Activated T-cell treated with anti-CD3 and anti-CD28 coated beads, Interleukin-2, amount 50 U/mL, for 48 hours (primary cell): Measurements from ENCODE around the gene TTC38.
"Not testable (repeated sequence)": the region's sequence is repeated elsewhere in the genome, so short reads cannot be mapped to it uniquely, and the experiment has no call there.

ENCODE experiments used
- DNase-seq, 2 experiments: peaks; one replicate each; pipeline ENCODE4 v3.0.0-alpha.2; 2020

The TTC38 gene

DNA sequence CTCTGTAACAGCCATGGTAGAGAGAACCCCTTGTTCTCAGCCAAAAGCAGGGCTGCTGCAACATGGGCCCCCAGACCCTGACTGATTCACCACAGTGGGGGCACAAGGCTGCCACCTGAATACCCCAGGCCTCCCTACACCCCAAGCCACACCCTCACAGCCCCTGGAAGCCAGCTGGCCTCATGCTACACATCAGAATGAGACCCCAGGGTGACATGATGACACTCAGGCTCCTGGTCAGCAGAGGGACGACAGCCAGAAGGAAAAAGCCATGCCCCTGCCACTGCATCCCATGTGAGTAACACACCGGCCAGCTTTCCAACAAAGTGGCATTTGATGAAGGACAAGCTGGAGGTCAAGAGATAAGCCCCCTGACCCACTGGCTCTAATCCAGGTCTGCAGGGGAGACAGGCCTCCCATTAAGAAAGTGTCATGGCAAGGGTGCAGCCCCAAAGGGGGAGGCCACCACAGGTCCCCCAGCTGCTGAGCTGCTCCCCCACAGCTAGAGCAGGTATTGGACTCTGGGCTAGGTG is 20.3 kb upstream of the TTC38 start:
- no peak for DNase-seq

DNA sequence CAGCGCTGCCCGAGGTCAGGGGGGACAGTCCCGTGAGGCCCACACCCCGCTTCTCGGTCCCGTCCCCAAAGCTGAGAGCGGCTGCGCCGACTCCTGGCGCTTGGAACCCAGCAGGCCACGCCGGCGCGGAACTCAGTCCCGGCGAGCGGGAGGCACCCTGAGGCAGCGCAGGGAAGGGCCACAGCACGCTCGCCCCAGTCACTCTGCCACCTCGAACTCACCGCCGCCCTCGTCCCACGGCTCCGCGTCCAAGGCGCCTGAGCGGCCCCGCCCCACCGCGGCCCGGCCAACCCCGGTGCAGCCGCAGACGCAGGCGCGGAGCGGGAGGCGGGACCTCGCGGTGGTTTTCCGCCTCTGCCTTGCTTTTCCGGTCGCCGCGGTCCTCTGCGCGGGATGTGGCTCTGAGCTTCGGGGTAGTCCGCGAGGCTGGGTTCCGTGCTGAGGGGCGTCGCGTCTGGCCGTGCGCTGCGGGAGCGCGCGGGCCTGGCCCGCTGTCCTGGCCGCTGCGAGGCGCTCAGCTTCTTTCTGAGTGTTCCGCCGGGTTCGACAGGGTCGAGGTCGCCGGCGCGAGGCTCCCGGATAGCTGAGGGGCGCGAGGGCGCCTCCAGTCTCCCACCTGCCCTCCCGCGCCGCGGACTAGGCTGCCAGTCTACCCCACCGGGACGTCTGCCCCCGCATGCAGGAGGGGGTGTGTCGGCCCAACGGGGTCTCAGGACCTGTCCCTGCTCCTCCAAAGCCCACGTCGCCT is 17.6 kb upstream of the TTC38 start, which contains the start of gene CDPF1:
Gene CDPF1 (minus strand): TSS at position 259 of the 748 bp plus-strand sequence. CDS start 2,009 bp downstream, outside the sequence.
- DNase-seq, result peak; percentile 93 to 96

DNA sequence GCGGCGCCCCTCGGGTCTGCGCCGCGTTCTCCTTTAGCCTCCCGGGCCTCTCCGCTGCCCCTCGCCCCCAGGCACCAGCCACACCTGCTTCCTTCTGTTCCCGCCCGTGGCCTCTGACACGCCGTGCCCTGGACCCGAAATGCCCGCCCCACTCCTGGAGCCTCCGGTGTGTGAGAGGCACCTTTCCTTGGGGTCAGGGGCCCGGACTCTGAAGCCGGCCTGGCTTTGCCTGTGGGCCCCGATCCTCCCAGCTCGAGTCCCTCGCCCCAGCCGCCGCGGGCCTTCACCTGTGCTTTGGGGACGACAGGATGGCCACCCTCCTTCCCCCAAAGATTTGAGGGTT is 17.1 kb upstream of the TTC38 start:
- peak in 1 of 2 experiments; percentile 46 for DNase-seq

DNA sequence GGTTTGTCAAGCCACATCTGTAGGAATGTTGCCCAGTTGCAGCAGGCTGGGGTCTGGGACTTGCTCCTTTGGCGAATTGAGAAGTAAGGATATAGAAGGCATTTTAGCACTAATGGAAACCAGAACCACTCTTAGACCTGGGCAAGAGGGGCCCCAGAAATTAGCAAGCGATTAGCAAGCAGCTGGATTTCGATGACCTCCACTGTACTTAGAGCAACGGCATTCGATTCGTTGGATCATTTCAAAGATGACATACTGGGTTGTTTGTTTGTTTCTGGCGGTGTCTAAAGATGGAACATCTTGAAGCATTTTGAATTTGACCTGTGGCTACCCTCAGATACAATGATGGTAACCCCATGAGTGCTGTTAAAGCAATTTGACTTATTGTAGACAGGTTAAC is 16.5 kb upstream of the TTC38 start:
- DNase-seq, result no peak

DNA sequence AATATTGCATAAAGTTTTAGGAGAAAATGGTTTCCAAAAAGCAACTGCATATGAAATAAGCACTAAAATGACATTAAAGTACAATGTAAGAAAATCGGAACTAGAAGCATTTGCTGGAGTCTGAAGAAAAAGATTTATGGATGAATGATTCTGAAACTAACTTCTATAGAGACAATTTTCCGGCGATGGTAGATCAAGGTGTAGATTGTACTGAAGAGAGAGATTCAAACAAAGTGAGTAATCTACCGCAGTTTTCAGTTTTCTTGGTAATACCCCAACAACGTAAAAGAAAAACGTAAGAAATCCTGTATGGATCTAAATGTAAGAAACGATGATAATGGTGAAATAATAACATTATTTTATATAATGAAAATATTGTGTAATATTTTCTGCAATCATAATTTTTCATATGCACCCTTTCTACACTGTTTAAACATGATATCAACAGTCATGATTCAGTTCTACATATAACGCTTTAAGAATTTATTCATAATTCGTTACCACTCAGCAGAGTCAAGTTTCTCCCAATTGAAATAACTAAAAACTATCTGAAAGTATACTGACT is 15.9 kb upstream of the TTC38 start:
- no peak for DNase-seq

DNA sequence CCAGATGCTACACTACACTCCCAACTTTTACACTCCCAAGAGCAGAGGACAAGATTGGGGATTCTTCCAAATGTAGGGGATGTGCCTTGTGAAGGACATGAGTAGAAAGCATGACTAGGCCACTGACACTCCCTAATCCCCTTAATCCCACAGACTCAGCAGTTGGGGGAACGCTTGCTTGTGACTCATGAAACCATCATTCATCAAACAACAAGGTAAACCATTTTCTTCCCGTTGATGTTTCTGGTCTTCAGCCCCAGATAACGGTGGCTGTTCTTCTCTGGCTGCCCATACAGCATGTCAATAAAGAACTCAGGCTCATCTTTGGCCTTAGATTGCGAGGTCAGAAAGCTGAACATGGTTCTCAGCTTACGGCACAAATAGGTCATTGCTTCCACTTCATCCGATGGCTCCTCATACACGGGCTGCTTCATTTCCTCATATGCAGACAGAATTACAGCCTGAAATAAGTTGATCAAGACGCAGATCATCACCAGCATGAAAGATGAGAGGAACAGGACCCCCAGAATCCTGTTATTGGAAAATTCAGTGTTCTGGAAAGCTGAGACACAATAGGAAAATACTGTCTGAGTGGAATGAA is 11.3 kb upstream of the TTC38 start:
- no peak for DNase-seq

DNA sequence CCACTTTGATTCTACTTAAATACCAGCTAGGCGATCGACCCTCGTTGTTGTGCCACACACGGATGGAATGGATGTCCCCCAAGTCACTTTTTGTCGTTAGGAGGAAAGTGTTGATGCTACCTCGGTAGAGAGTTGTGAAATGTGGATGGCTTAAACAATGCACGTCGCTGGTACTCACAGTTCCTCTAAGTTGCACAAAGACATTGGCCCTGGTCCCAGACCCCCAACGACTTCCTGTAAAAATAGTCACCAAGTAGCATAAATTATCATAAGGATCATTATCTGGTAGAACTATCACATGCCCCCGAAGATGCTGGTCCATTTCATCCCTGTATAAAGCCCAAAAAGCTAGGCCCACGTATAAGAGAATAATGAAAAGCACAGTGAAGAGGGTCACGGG is 8.4 kb upstream of the TTC38 start:
- no peak for DNase-seq

DNA sequence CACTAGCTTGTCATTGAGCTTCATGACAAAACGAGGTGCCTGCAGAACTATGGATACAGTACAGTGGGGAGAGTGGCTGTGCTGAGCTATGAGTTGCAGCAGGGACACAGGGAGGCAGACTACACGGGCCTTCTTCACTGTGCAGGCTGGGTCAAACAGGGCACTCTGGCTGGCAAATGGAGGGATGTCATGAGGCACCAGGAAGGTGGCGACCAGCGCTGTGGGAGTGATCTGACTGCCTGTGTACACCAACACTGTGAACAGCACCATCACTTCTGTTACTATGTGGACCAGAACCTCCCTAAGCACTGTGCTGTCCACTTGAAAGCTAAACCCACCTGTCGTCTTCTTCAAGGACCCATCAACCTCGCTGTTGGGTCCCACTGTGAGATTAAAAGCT is 7.8 kb upstream of the TTC38 start:
- DNase-seq, result no peak

DNA sequence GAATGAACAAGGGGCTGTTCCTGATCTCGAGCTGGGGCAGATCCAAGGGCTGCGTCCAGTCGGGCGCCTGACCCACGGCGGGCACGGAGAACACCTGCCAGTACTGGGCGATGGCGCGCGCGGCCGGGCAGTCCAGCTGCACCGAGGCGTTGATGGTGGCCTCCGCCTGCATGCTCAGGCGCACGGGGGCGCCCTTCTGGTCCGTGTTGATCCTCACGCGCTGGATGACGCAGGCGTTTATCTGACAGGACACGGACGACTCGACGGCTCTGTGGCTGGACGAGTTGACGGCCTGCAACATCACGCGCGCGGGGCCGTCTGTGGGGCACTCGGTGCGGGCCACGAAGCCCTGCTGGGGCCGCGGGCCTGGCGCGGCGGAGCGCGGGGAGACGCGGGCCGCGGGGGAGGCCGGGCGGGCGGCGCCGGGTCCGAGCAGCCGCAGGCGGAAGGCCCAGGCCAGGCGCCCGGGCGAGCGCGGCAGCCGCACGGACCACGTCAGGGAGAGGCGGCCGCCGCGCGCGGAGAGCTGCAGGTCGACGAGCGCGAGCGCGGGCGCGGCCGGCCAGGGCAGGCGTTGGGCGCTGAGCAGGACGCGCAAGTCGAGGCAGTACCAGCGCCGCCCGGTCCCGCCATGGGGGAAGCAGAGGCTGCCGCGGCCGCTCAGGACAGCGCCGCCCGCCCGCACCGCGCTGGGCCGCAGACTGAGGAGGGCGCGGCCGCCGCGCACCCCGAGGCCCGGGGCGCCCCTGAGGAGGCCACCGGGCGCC is 5.2 kb upstream of the TTC38 start:
- DNase-seq, result peak; percentile 46 to 62

DNA sequence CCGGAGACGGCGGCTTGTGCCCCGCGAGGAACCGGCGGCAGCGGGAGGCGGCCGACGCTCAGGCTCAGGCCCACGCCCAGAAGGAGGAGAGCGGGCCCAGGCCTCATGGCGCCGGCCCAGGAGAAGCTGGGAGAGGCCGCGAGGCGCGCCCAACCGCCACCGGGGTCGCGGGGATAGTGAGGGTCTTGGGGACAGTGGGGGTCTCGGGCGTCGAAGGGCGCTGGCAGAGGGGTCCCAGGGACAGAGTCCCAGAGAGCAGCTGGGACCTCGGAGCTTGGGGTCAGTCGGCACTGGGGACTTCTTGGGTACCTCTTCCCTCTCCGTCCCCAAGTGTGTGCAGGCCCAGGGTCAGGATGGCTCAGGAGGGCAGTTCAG is 4.6 kb upstream of the TTC38 start, which contains the start of gene PKDREJ:
Gene PKDREJ (minus strand): TSS at position 128 of the 375 bp plus-strand sequence. CDS start 21 bp downstream, at position 107.
- no peak for DNase-seq

DNA sequence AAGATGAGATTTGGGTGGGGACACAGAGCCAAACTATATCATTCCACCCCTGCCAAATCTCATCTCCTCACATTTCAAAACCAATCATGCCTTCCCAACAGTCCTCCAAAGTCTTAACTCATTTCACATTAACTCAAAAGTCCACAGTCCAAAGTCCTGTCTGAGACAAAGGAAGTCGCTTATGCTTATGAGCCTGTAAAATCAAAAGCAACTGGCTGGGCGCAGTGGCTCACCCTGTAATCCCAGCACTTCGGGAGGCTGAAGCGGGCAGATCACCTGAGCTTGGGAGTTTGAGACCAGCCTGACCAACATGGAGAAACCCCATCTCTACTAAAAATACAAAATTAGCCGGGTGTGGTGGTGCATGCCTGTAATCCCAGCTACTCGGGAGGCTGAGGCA is 3.3 kb upstream of the TTC38 start:
- DNase-seq, result not testable (repeated sequence)

DNA sequence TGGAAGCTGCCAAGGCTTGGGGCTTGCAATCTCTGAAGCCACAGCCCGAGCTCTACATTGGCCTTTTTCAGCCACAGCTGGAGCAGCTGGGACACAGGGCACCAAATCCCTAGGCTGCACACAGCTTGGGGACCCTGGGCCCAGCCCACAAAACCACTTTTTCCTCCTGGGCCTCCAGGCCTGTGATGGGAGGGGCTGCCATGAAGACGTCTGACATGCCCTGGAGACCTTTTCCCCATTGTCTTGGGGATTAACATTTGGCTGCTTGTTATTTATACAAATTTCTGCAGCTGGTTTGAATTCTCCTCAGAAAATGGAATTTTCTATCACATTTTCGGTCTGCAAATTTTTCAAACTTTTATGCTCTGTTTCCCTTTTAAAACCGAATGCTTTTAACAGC is 2.2 kb upstream of the TTC38 start:
- not testable (repeated sequence) for DNase-seq

DNA sequence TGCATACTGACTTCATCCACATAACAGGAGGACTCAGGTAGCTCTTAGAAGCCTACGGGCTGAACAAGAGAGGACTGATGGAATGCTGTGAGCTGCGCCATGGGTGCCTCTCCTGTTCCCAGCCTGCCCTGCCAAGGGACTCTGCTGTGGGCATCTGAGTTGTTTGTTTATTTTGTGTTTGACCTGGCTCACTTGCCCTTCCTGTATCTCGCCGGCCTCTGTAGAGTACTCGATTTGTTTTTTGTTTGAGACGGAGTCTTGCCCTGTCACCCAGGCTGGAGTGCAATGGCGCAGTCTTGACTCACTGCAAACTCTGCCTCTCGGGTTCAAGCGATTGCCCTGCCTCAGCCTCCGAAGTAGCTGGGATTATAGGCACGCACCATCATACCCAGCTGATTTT is 1.8 kb downstream of the TTC38 start:
- no peak for DNase-seq

DNA sequence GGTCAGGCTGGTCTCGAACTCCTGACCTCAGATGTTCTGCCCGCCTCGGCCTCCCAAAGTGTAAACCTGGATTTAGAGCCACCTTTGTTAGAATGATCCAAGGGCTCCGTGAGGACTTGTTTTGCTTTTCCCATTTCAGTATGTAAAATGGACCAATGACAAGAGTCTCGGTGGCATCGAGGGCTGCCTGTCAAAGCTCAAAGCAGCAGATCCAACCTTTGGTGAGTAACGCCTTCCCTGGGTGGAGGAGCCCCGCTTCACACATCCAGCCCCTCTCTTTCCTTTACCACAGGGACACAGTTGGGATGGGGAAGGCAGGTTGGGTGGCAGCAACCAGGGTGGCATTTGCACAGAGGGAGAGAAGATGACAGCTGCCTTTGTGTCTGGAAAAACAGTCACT is 4.4 kb downstream of the TTC38 start:
- no peak for DNase-seq

DNA sequence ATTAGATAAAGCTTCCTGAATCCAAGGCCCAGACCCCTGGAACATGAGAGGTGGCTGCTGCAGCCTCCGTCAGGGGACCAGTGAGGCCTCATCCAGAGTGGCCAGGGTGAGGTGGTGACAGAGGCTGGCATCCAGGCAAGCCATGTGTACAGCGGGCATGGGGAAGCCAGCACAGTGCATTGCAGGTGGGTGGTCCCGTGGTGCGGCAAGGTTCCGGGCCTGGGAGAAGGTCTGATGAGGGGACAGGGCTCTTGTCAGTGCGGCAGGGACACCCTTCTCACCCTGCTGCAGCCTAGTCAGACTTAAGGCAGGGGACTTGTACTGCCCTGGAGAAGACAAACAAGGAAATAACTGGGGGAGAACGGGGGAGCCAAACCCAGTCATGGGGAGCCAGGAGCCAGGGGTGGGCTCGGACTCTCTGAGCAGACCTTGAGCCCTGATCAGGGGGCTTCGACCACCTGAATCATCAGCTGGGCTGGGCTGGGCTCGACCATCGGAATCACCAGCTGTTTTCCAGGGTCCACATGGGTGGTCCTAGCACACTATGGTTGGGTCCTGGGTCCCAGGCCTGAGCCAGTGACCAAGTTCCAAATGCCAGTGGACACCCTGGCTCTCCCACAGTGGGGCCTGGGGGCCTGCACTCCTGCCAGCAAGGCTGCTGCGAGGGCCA is 5.1 kb downstream of the TTC38 start:
- DNase-seq, result no peak

DNA sequence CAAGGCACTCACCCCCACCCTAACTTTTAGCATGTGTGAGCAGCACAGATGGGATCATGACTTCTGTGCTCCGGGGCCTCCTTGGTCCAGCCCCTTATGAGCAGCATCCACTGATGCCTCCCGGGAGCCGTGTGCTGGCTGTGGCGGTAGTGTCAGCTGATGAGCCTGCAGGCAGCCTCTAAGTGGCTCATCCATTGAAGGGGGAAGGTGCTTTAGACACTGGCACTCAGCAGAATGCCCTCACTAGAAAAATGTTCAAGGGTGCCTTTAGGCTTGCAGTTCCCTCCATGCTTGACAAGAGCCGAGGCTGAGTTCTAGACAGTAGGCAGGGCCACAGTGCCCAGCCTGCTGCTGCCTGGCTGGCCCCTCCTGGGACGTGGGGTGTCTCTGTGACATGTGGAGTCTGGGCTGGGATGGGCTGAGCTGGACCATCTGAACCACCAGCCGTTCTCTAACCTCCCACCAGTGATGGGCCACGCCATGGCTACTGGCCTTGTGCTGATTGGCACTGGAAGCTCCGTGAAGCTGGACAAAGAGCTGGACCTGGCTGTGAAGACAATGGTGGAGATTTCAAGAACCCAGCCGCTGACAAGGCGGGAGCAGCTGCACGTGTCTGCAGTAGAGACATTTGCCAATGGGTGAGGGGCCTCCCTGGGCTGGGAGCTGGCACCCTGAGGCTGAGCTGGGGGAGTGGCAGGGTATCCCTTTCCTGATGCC is 5.8 kb downstream of the TTC38 start:
- no peak for DNase-seq

DNA sequence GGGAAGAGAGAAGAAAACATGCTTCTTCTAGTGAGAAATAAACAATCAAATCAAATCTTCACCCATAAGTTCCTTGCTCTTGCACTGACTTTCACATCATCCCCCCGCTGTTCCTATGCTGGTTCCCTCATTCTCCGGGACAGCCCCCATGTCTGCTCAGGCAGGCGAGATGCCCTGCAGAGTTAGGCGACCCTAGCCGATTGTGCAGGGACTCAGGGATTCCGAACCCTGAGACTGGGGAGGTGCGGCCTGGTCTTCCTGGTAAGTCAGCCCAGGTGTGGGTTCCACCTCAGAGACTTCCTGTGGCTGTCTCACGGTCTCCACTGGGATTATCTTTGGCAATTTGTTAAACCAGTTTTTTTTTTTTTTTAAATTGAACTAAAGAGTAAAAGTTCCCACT is 6.6 kb downstream of the TTC38 start:
- no peak for DNase-seq

DNA sequence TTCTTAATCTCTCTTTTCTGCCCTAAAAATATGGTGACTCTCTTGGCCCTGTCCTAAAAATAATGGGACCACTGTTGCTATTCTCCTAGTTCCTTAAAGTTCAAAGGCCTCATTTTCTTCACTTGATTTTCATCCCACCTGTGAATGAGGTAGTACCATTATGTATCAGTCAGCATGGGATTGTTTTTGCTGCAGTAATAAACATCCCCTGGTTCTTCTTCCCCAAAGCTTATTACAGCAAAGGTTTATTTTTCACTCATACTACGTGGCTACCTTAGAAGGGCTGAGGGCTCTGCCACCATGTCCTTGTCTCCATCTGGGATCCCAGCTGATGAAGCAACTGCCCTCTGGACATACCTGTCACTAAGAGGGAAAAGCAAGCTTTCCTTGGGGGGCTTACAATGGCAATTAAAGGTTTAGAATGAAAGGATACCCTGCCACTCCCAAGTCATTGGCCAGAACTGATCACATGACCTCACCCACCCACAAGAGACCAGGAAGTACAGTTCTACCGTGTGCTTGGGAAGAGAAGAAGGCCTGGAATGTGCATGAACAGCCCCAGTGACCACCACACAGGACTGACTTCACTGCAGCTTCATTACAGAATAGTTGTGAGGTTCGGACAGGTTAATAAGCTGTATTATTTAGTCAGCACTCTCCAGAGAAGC is 7.8 kb downstream of the TTC38 start:
- DNase-seq, result no peak

DNA sequence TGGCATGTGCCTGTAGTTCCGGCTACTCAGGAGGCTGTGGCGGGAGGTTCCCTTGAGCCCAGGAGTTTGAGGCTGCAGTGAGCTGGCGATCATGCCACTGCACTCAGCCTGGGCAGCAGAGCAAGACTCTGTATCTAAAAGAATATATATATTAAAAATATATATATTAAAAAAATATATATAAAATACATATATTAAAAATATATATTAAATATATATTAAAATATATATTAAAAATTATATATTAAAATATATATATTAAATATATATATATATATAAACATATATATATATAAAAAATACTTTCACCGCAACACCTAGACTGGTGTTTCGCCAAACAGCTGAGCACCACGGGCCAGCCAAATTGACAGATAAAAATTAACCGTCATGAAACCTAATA is 8.8 kb downstream of the TTC38 start:
- DNase-seq, result no peak

DNA sequence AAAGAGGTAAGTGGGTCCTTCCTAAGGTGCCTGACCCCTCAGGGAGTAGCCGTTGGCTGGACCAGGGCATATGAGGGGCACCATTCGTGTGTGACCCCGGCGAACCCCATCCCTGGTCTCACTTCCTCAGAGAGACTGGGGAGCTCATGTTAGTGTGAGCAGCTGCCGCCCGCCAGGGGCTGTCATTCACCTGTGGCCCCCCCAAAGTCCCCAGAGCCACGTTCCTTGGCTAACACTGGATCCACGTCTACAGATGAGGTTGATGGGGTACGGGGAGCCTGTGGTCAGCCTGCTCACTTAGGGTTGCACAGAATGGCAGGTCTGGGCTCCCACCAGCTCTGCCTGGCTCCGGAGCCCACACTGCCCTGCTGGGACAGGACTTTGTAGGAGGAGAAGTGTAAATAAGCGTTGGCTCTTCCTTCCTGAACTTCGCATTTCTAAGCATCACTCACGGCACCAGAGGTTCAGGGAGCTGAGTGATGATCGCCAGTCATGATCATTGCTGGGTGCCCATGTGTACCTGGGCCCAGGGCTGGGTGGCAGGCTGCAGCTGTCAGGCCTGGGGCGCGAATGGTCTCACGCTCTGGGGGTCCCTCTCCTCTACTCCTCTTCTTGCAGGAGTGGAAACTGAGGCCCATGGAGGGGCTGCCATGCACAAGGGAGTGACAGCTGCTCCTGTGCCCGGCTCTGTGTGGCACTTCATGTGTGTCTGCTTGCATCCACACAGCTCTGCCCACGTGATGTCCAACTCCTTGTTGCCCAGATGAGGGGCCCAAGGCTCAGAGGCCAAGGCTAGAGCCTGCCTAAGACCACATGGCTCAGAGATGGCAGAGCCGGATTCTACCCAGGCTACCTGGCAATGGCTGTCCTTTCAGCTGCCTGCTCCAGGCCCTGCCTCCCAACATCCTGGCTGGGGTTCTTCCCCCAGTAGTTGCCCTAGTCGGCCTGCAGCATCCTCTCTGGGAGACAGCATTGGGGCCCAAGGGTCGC is 11.1 kb downstream of the TTC38 start:
- no peak for DNase-seq
